ENCODE results near the gene ALKBH7.
"Not testable (repeated sequence)": the region's sequence is repeated elsewhere in the genome, so short reads cannot be mapped to it uniquely, and the experiment has no call there.

Gene ALKBH7, protein sequence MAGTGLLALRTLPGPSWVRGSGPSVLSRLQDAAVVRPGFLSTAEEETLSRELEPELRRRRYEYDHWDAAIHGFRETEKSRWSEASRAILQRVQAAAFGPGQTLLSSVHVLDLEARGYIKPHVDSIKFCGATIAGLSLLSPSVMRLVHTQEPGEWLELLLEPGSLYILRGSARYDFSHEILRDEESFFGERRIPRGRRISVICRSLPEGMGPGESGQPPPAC

GRCh38 chr19:6372594-6373095 is at the start of gene ALKBH7:
ALKBH7 (plus strand) TSS chr19:6372794; CDS start chr19:6372821, 27 bp downstream.
- DNase-seq (ENCODE audit: low spot score) = peak; percentile 100

DNA sequence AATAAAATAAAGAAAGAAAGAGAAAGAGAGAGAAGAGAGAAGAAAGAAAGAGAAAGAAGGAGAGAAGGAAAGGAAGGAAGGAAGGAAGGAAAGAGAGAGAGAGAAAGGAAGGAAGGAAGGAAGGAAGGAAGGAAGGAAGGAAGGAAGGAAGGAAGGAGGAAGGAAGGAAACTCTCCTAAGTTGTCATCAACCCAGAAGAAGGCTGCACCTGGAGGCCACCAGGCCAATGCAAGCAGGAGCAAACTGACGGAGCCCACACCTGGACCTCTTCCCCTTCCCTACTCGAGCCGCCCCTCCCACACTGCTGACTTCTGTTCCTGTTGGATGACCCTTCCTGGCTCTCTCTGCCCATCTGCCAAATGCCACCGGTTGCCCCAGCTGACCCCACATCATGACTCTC is 47.8 kb upstream of the ALKBH7 start:
- no peak for DNase-seq (ENCODE audit: low spot score)

DNA sequence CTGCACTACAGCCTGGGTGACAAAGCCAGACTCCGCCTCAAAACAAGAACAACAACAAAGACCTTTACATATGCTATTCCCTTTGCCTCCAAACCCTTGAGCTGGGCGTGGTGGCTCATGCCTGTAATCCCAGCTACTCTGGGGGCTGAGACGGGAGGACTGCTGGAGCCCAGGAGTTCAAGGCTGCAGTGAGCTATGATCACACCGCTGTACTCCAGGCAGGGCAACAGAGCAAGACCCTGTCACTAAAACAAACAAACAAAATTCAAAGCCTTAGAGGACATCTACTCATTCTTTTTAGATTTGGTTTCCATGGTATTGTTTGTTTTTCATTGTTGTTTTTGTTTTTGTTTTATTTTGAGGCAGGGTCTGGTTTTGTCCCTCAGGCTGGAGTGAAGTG is 47.0 kb upstream of the ALKBH7 start:
- DNase-seq (ENCODE audit: low spot score) = no peak

DNA sequence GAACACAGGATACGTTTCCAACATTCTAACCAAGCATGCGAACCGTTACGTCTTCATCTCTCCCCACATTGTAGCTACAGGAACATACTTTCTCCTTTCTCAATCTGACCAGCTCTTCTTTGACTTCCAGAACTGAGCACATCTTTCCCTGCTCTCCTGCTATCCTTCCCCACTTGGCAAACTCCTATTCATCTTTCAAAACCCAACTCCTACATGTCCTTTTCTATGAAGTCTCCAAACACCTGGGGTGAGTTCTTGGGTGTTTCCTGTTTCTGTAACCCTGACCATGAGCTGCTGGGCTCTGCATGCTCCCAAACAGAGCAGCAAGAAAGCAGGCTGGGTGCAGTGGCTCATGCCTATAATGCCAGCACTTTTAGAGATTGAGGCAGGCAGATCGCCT is 45.8 kb upstream of the ALKBH7 start:
- DNase-seq (ENCODE audit: low spot score) = no peak

- DNase-seq (ENCODE audit: low spot score) = no peak
Observed at GRCh38 chr19:6333439-6333838, 39.2 kb upstream of the ALKBH7 start, which contains the start of gene ACER1. ACER1 (minus strand) TSS chr19:6333612; CDS start chr19:6333551, 61 bp downstream.

DNA sequence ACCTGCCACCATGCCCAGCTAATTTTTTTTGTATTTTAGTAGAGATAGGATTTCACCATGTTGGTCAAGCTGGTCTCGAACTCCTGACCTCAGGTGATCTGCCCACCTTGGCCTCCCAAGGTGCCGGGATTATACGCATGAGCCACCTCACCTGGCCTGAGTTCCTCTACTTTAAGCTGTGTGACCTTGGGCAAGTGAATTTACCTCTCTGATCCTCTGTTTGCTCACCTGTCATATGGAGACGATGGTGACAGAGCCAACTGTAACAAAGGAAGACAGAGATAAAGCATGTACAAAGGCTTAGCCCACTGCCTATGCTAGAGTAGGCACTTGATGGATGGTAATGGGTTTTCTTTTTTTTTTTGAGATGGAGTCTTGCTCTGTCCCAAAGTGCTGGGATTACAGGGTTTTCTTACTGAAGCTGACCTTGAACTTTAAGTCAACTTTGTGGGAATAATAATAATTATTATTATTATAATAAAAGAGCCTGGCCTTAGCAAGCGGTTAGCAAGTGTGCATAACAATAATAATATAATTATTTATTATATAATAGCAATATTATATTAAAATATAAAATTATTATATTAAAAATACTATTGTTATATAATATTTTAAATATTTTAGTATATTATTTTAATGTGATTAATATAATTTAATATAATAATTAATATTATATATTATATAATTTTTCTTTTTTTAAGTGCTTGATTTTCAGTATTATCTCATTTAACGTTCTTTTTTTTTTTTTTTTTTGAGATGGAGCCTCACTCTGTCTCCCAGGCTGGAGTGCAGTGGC is 37.9 kb upstream of the ALKBH7 start:
- DNase-seq (ENCODE audit: low spot score) = no peak

DNA sequence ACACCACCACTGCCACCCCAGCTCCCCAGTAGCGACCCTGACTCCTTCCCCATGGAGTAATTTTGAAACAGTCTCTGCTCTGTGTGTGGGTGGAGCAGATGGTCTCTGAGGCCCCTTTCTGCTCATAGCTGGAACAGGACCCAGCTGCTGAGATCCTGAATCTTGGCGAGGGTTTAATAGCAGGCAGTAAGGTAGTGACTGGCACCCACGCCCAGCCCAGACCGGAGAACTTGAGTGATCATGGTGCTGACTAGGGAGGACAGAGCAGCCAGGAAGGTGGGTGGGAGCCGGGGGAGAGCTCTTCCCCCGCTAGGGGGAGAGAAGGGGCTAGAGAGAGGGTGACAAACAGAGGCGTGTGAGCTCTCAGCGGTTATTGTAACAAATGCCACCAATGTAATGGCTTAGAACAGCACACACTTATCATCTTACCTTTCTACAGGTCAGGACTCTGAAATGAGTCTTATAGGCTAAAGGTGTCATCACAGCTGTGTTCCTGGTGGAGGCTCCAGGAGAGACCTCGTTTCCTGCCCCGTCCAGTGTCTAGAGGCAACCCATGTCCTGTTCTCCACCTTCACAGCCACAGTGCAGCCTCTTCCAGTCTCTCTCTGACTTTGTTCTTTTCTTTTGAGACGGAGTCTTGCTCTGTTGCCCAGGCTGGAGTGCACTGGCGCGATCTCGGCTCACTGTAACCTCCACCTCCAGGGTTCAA is 31.9 kb upstream of the ALKBH7 start:
- no peak for DNase-seq (ENCODE audit: low spot score)

- DNase-seq (ENCODE audit: low spot score) = no peak
Observed at GRCh38 chr19:6343462-6343861, 29.1 kb upstream of the ALKBH7 start.

GRCh38 chr19:6349271-6349670 is 23.3 kb upstream of the ALKBH7 start:
- not testable (repeated sequence) for DNase-seq (ENCODE audit: low spot score)

DNA sequence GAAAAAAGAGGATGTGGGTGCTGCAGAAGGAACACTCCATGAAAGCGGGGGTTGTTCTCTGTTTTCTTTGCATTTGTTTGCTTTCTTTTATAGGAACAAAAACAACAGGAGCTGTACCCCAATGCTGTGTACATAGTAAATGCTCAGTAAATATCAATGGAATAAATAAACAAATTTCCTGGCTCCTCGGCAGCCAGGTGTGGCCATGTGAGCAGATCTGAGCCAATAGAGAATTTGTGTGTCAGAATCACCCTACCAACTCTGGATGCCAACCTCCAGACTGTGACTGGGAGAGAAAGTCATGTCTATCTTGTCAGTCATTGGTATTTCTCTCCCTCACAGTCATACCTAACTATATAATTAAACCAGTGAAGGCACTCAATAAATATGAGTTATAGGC is 21.9 kb upstream of the ALKBH7 start:
- DNase-seq (ENCODE audit: low spot score) = no peak

- DNase-seq (ENCODE audit: low spot score) = no peak
Observed at GRCh38 chr19:6352381-6353165, 20.0 kb upstream of the ALKBH7 start.

- no peak for DNase-seq (ENCODE audit: low spot score)
Observed at GRCh38 chr19:6354098-6354674, 18.4 kb upstream of the ALKBH7 start.

DNA sequence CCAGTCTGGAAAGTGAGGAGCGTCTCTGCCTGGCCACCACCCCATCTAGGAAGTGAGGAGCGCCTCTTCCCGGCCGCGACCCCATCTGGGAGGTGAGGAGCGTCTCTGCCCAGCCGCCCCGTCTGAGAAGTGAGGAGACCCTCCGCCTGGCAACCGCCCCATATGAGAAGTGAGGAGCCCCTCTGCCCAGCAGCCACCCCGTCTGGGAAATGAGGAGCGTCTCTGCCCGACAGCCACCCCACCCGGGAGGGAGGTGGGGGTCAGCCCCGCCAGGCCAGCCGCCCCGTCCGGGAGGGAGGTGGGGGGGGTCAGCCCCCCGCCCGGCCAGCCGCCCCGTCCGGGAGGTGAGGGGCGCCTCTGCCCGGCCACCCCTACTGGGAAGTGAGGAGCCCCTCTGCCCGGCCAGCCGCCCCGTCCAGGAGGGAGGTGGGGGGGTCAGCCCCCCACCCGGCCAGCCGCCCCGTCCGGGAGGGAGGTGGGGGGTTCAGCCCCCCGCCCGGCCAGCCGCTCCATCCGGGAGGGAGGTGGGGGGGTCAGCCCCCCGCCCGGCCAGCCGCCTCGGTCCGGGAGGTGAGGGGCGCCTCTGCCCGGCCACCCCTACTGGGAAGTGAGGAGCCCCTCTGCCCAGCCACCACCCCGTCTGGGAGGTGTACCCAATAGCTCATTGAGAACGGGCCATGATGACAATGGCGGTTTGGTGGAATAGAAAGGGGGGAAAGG is 17.1 kb upstream of the ALKBH7 start:
- not testable (repeated sequence) for DNase-seq (ENCODE audit: low spot score)

DNA sequence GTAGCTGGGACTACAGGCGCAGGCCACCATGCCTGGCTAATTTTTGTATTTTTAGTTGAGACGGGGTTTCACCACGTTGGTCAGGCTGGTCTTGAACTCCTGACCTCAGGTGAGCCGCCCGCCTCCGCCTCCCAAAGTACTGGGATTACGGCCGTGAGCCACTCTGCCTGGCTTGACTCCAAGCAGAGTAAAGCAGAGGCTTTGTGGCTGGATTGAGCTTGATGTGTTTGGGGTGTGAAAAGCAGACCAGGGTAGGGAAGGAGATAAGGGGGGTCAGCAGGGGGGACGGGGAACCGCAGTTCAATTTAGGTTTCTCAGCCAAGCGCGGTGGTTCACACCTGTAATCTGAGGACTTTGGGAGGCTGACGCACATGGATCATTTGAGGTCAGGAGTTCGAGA is 15.4 kb upstream of the ALKBH7 start:
- DNase-seq (ENCODE audit: low spot score) = no peak

DNA sequence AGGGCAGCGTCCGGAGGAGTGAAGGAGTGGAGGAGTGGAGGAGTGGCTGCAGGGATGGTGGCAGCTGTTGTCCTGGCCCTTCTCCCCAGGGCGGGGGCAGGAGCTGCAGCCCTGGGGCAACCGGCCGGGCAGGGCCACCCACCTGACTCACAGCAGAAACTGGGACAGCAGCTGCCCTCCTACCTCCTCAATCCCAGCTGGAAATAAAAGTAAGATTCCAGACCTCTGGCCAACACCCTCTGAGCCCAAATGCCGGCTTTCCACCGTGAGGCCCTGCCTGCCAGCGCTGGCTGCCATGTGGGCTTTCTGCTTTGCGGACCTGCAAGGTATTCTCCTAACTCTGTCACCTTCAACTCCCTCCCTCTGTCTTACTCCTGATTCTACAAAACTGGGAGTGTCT is 14.6 kb upstream of the ALKBH7 start:
- no peak for DNase-seq (ENCODE audit: low spot score)

- no peak for DNase-seq (ENCODE audit: low spot score)
Observed at GRCh38 chr19:6359568-6360341, 12.8 kb upstream of the ALKBH7 start.

GRCh38 chr19:6360445-6360844 is 12.1 kb upstream of the ALKBH7 start:
- not testable (repeated sequence) for DNase-seq (ENCODE audit: low spot score)

- not testable (repeated sequence) for DNase-seq (ENCODE audit: low spot score)
Observed at GRCh38 chr19:6360857-6361216, 11.8 kb upstream of the ALKBH7 start.

DNA sequence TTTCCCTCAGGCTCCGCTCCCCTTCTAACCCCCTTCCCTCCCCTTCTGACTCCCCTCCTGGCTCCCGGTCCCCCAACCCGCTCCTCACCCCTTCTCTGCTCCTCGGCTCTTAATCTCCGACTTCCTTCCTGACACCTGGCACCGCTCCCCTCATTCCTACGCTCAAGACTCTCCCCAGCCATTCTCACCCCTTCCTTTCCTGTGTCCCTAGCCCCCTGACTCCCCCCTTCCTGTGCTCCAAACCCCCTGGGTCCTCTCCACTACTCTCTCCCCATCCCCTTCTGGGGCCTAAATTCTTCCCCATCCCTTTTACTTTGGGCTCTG is 10.6 kb upstream of the ALKBH7 start:
- DNase-seq (ENCODE audit: low spot score) = no peak

GRCh38 chr19:6362351-6362801 is 10.2 kb upstream of the ALKBH7 start:
- no peak for DNase-seq (ENCODE audit: low spot score)
